Occipital lobe (tissue), 2 donors: ENCODE measurements around the gene SPAG16. TPM values are rescaled to one million over a fixed set of nuclear protein-coding genes. Genes with fewer than 3 reads are reported as not detected.

Source experiments
- small RNA-seq: library from RNA; depleted of rRNA; stranded (forward); fragments of <200 nt; gene quantifications from one replicate; pipeline ENCODE3, GENCODE V24; 2014
- total RNA-seq: library from RNA; depleted of rRNA; stranded (reverse); fragments of >200 nt; gene quantifications from one replicate; pipeline ENCODE4 v1.2.3, GENCODE V29; 2014

The SPAG16 gene
- total RNA-seq, 1 donor from 2014 or later: 96.4 TPM

Small RNA genes lying within 50 kb of the gene (small RNA-seq; reads per million reads assigned to genes)
- gene MIR4438: not detected

Other genes with a start within 250 kb of the SPAG16 start
- gene IKZF2, start 132.9 kb upstream of the SPAG16 start, total RNA-seq: 12.0 TPM